Astrocyte (in vitro differentiated cells and primary cell): ENCODE measurements around the gene CEACAM19.

Experiments used
- CTCF ChIP-seq: IDR thresholded peaks from 2 replicates; pipeline ENCODE4 v1.5.1; 2011; ENCODE audit warnings: low read depth, mild to moderate bottlenecking, inconsistent platforms, low read length, moderate library complexity; ENCODE audit not compliant: insufficient read depth
- EZH2 ChIP-seq: IDR thresholded peaks from 2 replicates; pipeline ENCODE4 v1.6.1; 2012; ENCODE audit warnings: mild to moderate bottlenecking, low read length, inconsistent platforms; ENCODE audit not compliant: insufficient read depth

GRCh38 chr19:44731622-44732021 lies 60.3 kb downstream of the CEACAM19 start:
- TF ChIP-seq CTCF (no peak), EZH2 (no peak)
